GM12892 (cell line): ENCODE measurements around the gene GRID1.

Experiments
- POLR2A ChIP-seq: IDR thresholded peaks from 2 replicates; pipeline ENCODE4 v1.6.1; 2011; ENCODE audit warnings: low read depth, low read length, control low read depth
- POLR2AphosphoS5 ChIP-seq: IDR thresholded peaks from 2 replicates; pipeline ENCODE4 v1.6.1; 2011; ENCODE audit warnings: low read depth, low read length, control low read depth
- TAF1 ChIP-seq: IDR thresholded peaks from 2 replicates; pipeline ENCODE4 v1.6.1; 2011; ENCODE audit warnings: low read depth, mild to moderate bottlenecking, control low read depth, low read length, borderline replicate concordance

DNA sequence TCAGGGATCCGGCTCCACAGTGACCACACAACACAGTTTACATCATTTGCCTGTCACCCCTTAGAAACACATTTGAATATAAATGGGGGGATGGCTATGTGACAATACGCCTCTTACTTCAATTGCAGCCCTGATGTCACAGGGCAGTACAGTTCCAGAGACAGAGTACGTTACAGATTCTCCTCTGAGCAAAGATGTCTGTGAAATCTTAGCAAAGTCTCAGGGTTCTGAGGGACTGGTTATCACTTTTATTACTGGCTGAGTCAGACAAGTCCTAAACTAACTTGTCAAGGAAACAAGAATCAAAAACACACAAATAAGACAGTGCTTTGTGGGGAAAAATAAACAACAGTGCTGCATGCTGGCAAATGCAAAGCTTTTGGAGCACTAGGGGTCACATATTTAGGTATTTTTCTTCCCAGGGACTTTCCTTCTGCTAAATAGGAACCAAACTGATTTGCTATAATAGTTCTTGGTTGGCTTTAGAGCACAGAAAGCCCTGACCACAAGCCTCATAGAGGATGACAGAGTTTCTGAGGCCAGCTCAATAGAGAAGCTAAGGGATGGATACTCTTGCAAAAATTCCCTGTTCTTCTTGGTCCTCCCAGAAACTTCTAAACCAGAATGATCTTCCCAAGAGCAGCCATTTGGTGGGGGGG is 501.6 kb downstream of the GRID1 start:
- TF ChIP-seq POLR2A (no peak), POLR2AphosphoS5 (no peak), TAF1 (no peak)
